ENCODE data around the gene PNPO. TPM values are rescaled to one million over a fixed set of nuclear protein-coding genes. Genes with fewer than 3 reads are reported as not detected.

Gene PNPO
- total and polyA plus RNA-seq, 2 of the 13 experiments (the other 11 are each of a cell fraction or from before 2014, with no cell fraction given), result 47.9 to 63.3 TPM

DNA sequence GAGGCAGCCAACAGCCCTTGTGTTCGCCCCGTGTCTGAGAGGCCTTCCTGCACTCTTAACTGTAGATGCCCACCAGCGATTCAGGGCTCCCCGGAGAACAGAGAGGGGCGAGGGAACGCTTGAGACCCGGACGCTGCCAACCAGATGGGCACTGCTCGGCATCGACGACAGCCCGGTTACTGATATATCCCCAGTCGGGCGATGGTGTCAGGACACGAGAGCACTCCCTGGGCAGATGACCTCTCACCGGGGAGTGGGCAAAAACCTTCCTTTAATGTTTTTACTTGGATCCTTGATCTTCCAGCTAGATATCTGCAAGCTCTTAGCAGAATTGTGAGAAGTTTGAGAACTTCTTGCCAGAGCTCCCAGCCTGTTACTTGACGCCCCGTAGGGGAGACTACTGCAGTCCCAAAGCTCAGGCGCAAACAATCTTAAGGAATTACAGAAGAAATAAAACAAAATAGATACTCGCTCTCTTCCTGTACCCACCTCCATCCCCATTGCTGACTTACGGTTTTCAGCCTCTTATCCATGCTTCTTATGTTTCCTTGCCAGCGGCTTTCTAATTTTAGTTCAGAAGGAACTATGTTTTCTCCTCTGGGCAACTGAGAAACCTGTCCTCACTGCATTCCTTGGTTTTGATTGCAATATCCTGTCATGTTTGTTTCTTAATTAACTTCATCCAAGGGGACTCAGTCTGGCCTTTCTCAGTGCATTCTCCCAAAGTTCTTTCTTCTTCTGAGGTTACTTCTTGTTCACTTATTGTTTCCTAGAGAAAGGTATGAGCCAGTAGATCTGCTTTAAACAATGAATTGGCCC is 44.5 kb upstream of the PNPO start (continued):
- TF ChIP-seq ZNF44 (CRISPR knock-in tag; IDR thresholded peaks at IDR 0.05) (0 out of 2 replicates have a peak, but pooled peaks have one; percentile 26), ERF (CRISPR knock-in tag; IDR thresholded peaks at IDR 0.05) (peak; percentile 74; the same call in 1 of the 2 replicates), ZNF441 (CRISPR knock-in tag; IDR thresholded peaks at IDR 0.05; ENCODE audit: borderline replicate concordance) (no peak), TGIF2 (CRISPR knock-in tag; IDR thresholded peaks at IDR 0.05) (no peak), ZFP36L2 (CRISPR knock-in tag; IDR thresholded peaks at IDR 0.05) (no peak), ATAD3A (CRISPR knock-in tag; IDR thresholded peaks at IDR 0.05) (no peak), ZNF251 (CRISPR knock-in tag; IDR thresholded peaks at IDR 0.05) (no peak), FIP1L1 (IDR thresholded peaks at IDR 0.05; ENCODE audit: borderline replicate concordance, insufficient read depth, low read depth, low read length) (no peak), ZKSCAN5 (CRISPR knock-in tag; IDR thresholded peaks at IDR 0.05) (0 out of 2 replicates have a peak, but pooled peaks have one; percentile 52), MYC (CRISPR knock-in tag; IDR thresholded peaks at IDR 0.05; ENCODE audit: borderline replicate concordance) (no peak), ZNF274 (CRISPR knock-in tag; IDR thresholded peaks at IDR 0.05) (peak; percentile 65; the same call in 1 of the 2 replicates), MBNL3 (CRISPR knock-in tag; conservative IDR thresholded peaks at IDR 0.05) (no peak), TCF12 (IDR thresholded peaks at IDR 0.05) (no peak), TCF12 (CRISPR knock-in tag; IDR thresholded peaks at IDR 0.05) (no peak; the same call in 1 of the 2 replicates), ZNF572 (CRISPR knock-in tag; IDR thresholded peaks at IDR 0.05) (no peak), NFE2L1 (CRISPR knock-in tag; IDR thresholded peaks at IDR 0.05; ENCODE audit: borderline replicate concordance) (0 out of 2 replicates have a peak, but pooled peaks have one; percentile 77), ZNF160 (CRISPR knock-in tag; IDR thresholded peaks at IDR 0.05) (no peak), CEBPG (CRISPR knock-in tag; IDR thresholded peaks at IDR 0.05) (no peak), SATB2 (CRISPR knock-in tag; IDR thresholded peaks at IDR 0.05) (peak; percentile 2; the same call in 1 of the 2 replicates), BRD4 (CRISPR knock-in tag; IDR thresholded peaks at IDR 0.05) (no peak), MEIS1 (CRISPR knock-in tag; IDR thresholded peaks at IDR 0.05; ENCODE audit: borderline replicate concordance) (peak; percentile 34; the same call in 1 of the 2 replicates), ZNF264 (CRISPR knock-in tag; IDR thresholded peaks at IDR 0.05) (0 out of 2 replicates have a peak, but pooled peaks have one; percentile 48), ZFY (CRISPR knock-in tag; IDR thresholded peaks at IDR 0.05) (no peak; the same call in 1 of the 2 replicates), HOXA3 (CRISPR knock-in tag; IDR thresholded peaks at IDR 0.05) (no peak), ISX (CRISPR knock-in tag; conservative IDR thresholded peaks at IDR 0.05) (0 out of 2 replicates have a peak, but pooled peaks have one; percentile 4), FOXJ3 (CRISPR knock-in tag; IDR thresholded peaks at IDR 0.05; ENCODE audit: borderline replicate concordance) (no peak), ZNF446 (CRISPR knock-in tag; IDR thresholded peaks at IDR 0.05) (0 out of 2 replicates have a peak, but pooled peaks have one; percentile 21)
- TF ChIP-seq, protein P1, sequence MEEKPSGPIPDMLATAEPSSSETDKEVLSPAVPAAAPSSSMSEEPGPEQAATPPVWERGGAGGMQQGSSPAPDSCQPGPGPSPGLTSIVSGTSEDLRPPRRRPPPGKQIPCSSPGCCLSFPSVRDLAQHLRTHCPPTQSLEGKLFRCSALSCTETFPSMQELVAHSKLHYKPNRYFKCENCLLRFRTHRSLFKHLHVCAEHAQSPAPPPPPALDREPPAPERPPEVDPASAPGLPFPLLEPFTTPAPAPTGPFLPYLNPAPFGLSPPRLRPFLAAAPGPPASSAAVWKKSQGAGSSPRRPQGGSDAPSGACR (CRISPR knock-in tag; IDR thresholded peaks at IDR 0.05), result no peak
- TF ChIP-seq, protein P2, sequence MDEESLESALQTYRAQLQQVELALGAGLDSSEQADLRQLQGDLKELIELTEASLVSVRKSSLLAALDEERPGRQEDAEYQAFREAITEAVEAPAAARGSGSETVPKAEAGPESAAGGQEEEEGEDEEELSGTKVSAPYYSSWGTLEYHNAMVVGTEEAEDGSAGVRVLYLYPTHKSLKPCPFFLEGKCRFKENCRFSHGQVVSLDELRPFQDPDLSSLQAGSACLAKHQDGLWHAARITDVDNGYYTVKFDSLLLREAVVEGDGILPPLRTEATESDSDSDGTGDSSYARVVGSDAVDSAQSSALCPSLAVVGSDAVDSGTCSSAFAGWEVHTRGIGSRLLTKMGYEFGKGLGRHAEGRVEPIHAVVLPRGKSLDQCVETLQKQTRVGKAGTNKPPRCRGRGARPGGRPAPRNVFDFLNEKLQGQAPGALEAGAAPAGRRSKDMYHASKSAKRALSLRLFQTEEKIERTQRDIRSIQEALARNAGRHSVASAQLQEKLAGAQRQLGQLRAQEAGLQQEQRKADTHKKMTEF (CRISPR knock-in tag; IDR thresholded peaks at IDR 0.05), result no peak; the same call in 1 of the 2 replicates
- TF ChIP-seq, protein P3, sequence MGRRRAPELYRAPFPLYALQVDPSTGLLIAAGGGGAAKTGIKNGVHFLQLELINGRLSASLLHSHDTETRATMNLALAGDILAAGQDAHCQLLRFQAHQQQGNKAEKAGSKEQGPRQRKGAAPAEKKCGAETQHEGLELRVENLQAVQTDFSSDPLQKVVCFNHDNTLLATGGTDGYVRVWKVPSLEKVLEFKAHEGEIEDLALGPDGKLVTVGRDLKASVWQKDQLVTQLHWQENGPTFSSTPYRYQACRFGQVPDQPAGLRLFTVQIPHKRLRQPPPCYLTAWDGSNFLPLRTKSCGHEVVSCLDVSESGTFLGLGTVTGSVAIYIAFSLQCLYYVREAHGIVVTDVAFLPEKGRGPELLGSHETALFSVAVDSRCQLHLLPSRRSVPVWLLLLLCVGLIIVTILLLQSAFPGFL (CRISPR knock-in tag; IDR thresholded peaks at IDR 0.05), result peak; percentile 29; the same call in 1 of the 2 replicates
